Kidney glomerular epithelial cell (primary cell): ENCODE data around the gene SPDYE1.
"Not testable (repeated sequence)": the region's sequence is repeated elsewhere in the genome, so short reads cannot be mapped to it uniquely, and the experiment has no call there.

Experiments used
- DNase-seq: peaks from one replicate; lab custom pipeline; 2025; lab: John Stamatoyannopoulos, UW

The SPDYE1 gene

DNA sequence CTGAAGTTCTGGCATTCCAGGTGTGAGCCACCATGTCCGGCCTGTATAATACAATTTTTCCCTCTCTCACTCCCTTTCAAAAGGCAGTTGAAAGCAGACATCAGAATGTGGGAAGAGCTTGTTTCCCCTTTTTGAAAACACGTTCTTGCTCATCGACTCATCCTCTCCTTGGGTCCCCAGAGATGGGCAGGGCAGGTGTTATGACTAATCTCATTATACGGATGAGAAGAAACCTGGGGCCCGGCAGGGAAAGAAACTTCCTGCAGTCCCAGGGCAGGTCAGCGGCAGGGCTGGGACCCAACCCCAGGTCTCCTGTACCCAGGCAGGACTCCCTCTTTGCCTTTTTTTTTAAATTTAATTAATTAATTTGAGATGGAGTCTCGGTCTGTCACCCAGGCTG lies 4.8 kb upstream of the SPDYE1 start:
- peak; percentile 63 for DNase-seq

DNA sequence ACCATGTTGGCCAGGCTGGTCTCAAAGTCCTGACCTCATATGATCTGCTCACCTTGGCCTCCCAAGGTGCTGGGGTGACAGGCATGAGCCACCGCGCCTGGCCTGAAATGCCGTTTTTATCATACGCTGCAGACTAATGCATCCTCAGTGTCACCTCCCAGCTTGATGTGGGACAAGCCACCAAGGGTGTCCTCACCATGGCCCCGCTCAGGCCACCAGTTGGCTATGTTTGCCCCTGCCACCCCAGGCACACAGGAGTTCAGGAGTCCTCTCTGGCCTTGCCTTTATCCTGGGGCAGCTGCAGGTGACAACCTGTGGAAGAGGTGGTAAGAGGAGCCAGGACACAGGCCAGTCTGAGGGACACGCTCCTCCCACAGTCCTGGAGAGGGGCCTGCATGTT lies 3.0 kb upstream of the SPDYE1 start:
- DNase-seq, result not testable (repeated sequence)

DNA sequence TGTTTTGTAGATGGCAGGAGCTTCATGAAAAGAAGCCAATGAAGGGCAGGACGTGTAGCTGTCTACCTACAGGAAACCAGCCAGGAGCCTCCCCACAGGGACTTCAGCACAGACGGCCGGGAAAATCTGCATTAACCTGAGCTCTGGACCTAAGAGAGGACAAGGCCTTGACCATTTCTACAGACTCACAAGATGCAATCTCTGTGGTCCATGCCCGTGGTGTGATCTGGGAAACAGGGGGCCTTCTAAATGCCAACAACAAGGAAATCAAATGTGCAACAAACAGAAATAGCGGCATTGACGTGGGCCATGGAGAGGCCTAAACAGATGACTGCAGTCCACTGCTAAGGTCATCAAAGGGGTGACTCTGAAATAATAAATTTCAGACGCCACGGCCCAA lies 14.4 kb downstream of the SPDYE1 start:
- DNase-seq, result not testable (repeated sequence)

DNA sequence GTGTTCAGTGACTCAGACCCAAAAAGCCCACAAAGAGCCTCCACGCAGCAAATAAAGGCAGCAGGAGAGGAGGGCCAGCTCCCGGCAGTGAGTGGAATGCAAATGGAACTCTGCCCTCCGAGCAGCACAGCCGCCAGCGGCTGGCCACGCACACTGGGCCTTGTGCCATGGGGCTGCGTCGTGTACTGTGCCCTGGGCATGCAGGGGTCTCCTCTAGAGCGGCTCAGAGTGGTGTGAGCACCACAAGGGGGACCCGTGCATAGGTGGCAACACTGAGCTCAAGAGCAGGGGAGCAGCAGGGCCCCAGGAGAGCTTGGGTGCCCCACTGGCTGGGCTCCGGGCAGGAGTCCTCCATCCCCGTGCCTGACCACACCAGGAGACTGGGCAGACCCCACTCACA lies 17.4 kb downstream of the SPDYE1 start:
- not testable (repeated sequence) for DNase-seq

DNA sequence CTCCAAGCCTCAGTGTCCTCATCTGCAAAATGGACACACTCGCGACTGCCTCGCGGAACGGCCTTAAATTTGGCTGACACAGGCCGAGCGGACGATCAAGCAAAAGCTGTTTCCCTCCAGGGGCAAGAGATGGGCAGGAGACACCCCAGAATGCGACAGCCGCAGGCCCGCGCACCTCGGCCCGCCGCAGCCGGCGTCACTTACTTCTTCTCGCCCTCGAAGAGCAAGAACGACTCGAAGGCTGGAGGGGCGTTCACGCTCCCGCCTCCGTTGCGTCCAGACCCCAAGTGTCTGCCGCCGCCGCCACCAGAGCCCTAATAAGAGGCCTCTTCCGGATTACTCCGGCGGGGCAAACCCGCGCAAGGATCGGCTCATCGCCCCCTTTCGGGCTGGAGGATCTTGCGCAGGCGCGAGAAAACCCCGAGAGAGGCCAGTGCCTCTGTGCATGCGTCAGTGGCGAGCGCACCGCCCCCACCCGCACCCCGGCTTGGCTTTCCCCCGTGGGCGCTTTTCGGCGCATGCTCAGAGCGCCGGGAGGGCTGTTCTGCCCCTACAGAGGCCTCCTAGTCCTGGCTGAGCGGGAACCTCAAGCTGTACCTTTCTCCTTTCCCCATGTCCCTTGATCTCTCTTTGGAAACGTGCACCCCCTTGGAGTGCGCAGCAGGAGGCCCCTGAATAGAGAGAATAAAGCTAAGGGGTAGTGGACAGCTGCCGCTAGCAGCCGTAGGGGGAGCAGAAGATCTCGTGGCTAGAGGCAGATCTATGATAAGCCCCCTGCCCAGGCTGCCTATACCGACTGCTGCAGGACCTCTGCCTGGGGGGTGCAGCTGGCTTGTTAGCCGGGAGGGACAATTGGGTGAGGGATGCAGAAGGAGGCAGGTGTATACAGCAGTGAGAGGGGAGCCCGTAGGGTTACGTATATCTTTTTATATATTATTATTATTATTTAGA lies 21.4 kb downstream of the SPDYE1 start:
- peak; percentile 77 for DNase-seq

DNA sequence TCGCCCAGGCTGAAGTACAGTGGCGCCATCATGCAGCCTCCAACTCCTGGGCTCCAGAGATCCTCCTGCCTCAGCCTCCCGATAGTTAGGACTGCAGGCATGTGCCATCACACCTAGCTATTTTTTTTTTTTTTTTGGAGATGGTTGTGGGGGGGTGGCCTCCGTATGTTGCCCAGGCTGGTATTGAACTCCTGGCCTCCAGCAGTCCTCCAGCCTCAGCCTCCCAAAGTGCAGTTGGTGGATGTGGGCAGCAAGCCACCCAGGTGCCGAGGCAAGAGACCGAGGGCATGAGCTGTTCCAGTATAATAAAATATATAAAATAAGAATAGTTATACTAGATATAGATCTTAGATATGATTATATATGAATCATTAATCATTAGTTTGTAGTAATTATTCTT lies 22.1 kb downstream of the SPDYE1 start:
- DNase-seq, result not testable (repeated sequence)

DNA sequence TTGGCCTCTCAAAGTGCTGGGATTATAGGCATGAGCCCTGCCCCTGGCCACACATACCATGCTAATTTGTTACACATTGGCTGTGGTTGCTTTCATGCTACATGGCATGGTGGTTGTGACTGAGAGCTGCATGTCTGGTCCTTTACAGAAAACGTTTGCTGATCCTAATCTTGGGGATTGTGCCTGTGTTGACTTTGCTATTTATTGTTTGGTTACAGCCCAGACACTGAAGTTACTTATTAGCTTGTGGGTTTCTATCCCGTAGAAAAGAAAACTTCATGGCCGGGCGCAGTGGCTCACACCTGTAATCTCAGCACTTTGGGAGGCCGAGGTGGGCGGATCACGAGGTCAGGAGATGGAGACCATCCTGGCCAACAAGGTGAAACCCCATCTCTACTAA lies 24.4 kb downstream of the SPDYE1 start:
- not testable (repeated sequence) for DNase-seq

DNA sequence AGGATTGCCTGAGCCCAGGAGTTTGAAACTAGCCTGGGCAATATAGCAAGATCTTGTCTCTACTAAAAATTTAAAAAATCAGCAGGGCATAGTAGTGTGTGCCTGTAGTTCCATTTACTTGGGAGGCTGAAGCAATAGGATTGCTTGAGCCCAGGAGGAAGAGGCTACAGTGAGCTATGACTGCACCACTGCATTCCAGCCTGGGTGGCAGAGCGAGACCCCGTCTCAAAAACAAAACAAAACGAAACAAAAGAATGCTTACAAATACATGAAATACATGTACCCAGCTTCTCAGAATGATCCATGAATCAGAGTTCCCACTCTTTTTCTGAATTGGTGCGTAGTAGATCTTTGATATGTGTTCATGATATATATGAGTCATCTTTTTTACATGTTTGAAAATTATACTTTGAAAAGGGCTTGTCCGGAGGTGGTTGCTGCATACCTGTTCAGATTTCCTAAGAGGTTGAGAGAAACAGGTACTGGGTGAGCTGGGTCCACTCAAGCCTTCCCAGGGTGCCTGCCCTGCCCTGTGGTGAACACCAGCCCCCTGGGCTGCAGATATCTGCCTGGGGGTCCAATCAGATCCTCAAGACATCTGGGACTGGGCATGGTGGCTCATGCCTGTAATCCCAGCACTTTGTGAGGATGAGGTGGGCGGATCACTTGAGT lies 25.2 kb downstream of the SPDYE1 start:
- not testable (repeated sequence) for DNase-seq

DNA sequence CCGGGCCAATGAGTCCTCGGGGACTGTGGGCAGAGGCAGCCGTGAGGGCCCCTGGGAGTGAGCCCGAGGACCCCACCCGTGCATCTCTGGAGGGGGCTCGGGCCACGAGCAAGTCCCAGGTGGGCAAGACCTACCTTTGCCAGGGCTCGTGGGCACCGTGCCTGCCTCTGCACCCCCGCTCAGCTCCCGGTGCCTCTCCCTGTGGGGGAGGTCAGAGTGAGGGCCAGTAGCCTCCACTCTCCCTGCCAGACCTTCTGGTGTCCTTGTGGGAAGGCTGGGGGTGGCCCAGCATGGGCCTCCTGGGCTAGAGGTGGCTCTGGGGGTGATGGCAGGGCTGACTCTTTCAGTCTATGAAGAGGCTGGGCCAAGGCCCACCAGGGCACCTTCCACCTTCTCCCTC lies 31.7 kb downstream of the SPDYE1 start:
- DNase-seq, result not testable (repeated sequence)

DNA sequence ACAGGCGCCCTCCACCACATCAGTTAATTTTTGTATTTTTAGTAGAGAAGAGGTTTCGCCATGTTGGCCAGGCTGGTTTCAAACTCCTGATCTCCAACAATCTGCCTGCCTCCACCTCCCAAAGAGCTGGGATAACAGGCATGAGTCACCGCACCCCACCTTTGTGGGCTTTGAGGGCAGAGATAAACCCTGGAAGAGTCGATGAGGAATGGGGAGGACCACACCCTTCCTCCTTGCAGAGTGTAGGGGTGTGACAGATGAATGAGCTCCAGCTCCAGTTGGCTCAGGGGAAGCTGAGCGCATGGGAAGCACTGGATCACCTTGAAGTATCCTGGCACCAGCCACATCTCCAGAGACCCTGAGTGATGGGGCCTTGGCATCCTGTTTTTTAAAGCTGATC lies 32.3 kb downstream of the SPDYE1 start:
- DNase-seq, result not testable (repeated sequence)

DNA sequence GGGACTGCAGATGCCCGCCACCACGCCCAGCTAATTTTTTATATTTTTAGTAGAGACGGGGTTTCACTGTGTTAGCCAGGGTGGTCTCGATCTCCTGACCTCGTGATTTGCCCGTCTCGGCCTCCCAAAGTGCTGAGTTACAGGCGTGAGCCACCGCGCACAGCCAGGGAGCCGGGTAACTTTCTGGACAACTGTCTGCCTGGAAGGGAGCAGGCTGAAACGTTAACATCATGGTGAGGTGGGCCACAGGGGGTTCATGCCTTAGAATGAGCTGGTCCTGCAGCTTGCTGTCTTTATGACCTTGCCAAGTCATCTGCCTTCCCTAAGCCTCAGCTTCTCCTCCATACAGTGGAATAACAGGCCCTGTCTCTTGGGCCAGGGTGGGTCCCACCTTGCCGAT lies 33.6 kb downstream of the SPDYE1 start:
- not testable (repeated sequence) for DNase-seq

DNA sequence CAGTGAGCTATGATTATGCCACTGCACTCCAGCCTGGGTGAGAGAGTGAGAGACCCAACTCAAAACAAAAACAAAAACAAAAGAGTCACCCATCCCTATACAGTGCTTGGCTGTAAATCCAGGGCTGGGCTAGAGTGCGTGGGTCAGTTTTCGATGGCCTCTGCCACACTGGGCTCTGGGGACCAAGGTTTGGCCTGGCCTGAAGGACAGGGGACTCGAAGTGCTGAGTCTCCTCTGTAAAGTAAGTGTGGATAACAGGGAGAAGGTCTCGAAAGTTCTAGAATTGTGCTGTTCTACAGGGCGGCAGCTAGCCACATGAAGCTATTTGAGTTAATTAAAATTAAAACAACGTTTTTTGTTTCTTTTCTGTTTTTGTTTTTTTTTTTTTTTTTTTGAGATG lies 34.3 kb downstream of the SPDYE1 start:
- DNase-seq, result not testable (repeated sequence)

DNA sequence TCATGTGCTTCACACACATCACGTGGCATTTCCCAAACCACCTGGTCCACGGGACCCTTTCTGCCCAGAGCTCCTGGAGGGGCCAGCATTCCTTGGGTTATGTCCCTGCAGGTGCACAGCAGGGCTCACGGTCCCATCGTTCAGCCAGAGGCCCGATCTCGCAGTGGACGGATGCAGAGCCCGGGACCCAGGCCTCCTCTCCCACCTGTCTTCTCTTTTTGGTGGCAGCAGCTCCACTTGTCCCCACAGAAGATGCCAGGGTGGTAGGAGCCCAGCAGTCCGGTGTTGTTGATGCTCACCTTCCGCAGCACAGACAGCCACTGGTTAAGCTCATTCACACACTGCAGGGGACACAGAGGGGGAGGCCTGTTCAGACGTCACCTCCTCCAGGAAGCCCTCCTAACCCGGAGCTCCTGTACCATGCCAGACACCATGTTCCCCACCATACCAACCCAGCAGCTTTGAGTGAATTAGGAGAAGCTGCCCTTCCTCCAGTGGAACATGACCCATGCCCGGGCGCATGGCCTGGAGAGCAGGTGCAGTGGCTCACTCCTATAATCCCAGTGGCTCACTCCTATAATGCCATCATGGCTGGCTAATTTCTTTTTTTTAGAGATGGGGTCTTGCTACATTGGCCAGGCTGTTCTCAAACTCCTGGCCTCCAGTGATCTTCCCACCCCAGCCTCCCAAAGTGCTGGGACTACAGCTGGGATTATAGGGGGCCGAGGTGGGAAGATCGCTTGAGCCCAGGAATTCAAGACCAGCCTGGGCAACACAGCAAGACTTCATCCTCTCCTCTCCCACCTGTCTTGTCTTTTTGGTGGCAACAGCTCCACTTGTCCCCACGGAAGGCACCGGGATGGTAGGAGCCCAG lies 36.5 kb downstream of the SPDYE1 start:
- not testable (repeated sequence) for DNase-seq

DNA sequence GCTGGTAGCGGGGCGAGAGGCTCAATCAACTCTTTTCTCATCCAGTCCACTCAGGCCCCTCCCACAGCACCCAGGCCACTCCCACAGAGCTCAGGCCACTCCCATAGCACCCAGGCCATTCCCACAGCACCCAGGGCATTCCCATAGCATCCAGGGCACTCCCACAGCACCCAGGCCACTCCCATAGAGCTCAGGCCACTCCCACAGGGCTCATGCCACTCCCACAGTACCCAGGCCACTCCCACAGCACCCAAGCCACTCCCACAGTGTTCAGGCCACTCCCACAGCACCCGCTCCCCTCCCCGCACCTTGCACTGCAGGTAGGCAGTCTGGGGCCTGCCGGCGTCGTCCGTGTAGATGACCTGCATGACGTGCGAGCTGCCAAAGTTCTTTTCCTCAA lies 38.7 kb downstream of the SPDYE1 start:
- DNase-seq, result not testable (repeated sequence)

DNA sequence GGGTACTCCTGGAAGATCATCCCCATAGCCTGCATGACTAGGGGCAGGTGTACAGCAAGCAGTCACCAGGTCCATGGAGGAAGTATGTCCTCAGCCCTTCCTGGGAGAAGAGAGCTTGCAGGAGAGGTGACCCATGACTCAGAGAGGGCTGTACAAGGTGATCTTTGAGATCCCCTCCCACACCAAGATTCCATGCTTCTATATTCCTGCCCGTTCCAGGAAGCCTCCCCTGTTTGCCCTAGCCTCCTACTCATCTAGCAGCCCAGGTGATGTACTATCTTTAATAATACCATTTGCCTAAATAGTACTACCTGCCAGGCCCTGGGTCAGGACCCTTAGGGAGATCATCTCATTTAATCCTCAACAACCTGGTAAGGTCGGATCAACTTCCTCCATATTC lies 40.3 kb downstream of the SPDYE1 start:
- DNase-seq, result not testable (repeated sequence)

DNA sequence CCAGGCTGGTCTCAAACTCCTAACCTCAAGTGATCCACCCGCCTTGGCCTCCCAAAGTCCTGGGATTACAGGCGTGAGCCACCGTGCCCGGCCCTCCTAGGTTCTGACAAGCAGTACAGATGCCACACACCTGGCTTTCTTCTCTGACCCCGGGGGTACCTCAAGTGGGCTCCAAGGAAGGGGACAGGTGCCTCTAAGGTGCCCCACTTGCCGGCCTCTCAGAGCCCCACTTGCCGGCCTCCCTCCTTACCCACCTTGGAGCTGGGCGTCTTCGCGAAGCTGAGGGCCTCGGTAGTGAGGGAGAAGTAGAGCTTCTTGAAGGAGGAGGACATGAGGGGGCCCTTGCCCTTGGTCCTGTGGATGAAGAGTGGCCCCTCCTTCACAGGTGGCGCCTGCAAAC lies 40.9 kb downstream of the SPDYE1 start:
- DNase-seq, result not testable (repeated sequence)

DNA sequence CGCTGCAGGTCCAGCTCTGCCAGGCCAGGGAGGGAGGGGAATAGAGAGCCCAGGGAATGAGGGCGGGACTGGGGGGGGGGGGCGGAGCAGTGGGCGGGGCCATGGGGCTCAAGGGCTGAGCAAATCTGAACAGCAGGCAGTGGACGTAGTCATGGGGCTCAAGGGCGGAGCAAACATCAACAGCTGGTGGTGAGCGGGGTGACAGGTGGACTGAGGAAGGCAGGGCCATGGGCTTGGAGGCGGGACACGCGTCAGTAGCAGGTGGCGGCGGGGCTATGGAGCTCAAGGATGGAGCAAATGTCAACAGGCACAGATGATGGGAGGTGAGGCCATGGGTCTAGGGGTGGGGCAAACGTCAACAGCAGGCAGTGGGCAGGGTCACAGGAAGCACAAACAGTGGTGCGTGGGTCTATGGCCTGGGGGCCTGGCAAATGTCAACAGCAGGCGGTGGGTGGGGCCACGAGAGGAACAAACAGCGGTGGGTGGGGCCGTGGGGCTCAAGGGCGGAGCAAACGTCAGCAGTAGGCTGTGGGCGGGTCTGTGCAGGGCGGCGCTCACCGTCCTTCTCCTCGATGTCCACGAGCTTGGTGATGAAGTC lies 41.4 kb downstream of the SPDYE1 start:
- DNase-seq, result not testable (repeated sequence)

DNA sequence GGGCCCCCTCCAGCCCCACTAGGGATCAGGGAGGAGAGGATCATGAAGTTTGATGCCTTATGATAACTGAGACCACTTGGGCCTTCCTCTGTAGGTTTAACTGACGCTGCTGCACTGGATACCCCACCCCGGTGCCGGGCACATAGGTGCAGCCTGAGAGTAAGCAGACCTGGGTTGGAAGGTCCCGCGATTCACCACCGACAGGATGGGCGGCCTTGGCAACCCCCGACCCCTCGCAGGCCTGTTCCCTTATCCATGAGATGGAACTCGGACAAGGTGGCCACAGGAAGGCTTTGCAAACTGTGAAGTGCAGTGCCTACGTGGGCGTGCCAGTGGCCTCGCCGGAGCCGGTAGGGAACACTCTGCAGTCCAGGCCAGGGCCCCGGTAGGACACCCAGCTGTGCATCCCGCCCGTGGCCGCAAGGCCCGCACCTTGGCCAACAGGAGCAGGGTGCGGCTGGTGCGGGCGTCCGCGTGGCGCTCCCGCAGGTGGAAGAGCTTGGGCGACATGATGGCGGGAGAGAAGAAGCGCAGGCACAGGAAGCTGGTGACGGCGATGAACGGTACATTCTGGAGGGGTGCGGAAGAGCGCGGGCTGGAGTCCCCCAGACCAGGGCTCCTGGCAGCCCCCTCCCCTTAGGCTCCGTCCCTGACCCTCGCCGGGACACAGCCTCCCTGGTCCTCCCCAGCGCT lies 42.2 kb downstream of the SPDYE1 start:
- not testable (repeated sequence) for DNase-seq

DNA sequence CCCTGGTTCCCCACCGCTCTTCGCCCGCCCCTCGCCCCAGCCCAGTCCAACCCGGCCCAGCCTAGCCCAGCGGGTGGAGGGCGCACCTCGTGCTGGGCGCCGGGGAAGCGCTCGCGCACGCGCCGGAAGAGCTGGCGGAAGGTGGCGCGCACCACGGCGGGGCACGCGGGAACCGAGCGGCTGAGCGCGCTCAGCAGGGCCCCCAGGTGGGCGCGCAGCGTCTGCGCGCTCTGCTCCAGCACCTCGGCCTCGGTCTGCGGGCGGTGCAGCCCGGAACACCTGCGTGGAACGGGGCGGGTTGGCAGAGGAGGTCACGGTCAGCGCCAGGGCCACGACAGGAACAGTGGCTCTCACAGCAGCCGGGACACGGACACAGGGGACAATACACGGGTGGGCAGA lies 42.8 kb downstream of the SPDYE1 start:
- DNase-seq, result not testable (repeated sequence)

DNA sequence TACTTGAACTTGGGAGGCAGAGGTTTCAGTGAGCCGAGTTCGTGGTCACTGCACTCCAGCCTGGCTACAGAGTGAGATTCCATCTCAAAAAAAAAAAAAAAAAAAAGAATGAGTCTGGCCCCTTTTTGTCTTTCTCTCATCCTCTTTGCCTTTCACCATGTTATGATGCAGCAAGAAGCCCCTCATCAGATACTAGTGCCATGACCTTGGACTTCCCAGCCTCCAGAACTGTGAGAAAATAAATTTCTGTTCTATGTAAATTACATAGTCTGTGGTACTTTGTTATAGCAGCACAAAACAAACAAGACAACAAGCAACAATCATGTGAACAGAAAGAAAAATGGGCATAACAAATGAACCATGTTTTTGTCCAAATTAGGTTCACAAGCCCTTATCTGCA lies 44.5 kb downstream of the SPDYE1 start:
- no peak for DNase-seq

DNA sequence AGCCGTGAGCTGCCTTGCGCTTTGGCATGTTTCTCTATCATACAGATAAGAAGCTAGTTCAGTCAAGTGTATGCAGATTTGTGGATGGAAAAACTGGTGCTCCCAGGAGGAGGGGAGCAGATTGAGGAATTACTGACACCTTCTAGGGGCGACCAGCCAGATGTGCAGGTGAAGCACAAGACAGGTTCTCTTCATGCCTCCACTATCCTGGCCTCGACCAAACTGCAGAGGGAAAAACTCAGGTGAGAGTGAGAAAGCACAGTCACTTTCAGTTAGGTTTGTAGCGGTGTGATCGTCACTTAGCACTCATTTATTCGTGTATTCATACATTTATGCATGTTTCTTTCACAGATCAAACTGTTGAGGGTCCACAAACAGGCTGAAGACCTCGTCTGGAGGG lies 46.2 kb downstream of the SPDYE1 start:
- no peak for DNase-seq
